AG04450 (cell line): ENCODE data around the gene GPHN. TPM values are rescaled to one million over a fixed set of nuclear protein-coding genes. Genes with fewer than 3 reads are reported as not detected.

ENCODE experiments used
- CTCF ChIA-PET: fragments of 300-600, 350-600 bp; formaldehyde crosslinking; extraction: SDS; loops from one replicate; lab custom pipeline; 2022; ENCODE audit warnings: antibody characterized with exemption, inconsistent platforms; lab: Charles Lee
- POLR2A ChIA-PET: fragments of 350-600 bp; formaldehyde crosslinking; extraction: SDS; loops from one replicate; lab custom pipeline; 2021; ENCODE audit warnings: antibody characterized with exemption, inconsistent platforms; lab: Yijun Ruan, JAX
- DNase-seq: peaks from one replicate; pipeline ENCODE4 v3.0.0-alpha.2; 2011; ENCODE audit warnings: low read depth, low spot score
- H3K27ac ChIP-seq: one replicate; pipeline ENCODE4 v1.5.1; 2012; ENCODE audit warnings: low read depth, low read length, control low read depth
- H3K27me3 ChIP-seq: one replicate; pipeline ENCODE4 v1.6.0; 2012; ENCODE audit warnings: low read length; ENCODE audit not compliant: control insufficient read depth, insufficient read depth
- H3K4me3 ChIP-seq: 2 replicates; pipeline ENCODE4 v1.5.1; 2011; ENCODE audit warnings: mild to moderate bottlenecking, low read depth, low read length, control low read depth
- H3K9me3 ChIP-seq: 2 replicates; pipeline ENCODE4 v1.5.1; 2012; ENCODE audit warnings: low read length; ENCODE audit not compliant: control insufficient read depth, insufficient read depth
- CTCF ChIP-seq: IDR thresholded peaks from 2 replicates; pipeline ENCODE4 v1.5.1; 2011; ENCODE audit warnings: low read depth, low read length, control low read depth, inconsistent platforms
- polyA plus RNA-seq: library from polyadenylated mRNA; depleted of rRNA; stranded (reverse); fragments of >200 nt; gene quantifications from 2 replicates; pipeline ENCODE4 v1.2.3, GENCODE V29; 2011

GPHN gene
- polyA plus RNA-seq, 1 experiment = 7.7 TPM

GRCh38 chr14:66955159-66955558, 447.2 kb downstream of the GPHN start:
- H3K27ac ChIP-seq = no peak overlapping the region
- no peaks in the 10 kb centered on the region for H3K9me3 ChIP-seq

GRCh38 chr14:66959437-66960050, 451.6 kb downstream of the GPHN start:
- Histone ChIP-seq H3K9me3 (no peaks in the 10 kb centered on the region), H3K27ac (no peak overlapping the region), H3K4me3 (no peak overlapping the region), H3K27me3 (no peaks in the 10 kb centered on the region)
- ChIA-PET POLR2A (no interaction called here), CTCF (no interaction called here)
- no peak for DNase-seq
- TF ChIP-seq CTCF = no peak

More at GRCh38 chr14:66955159-66955558, 447.2 kb downstream of the GPHN start:
- no peaks in the 10 kb centered on the region for H3K27me3 ChIP-seq
- POLR2A ChIA-PET = no interaction called here
- H3K4me3 ChIP-seq = no peak overlapping the region
- DNase-seq = no peak
- CTCF ChIA-PET = no interaction called here
- no peak for TF ChIP-seq CTCF

- TF ChIP-seq CTCF = no peak
- no peaks in the 10 kb centered on the region for H3K27me3 ChIP-seq
- ChIA-PET POLR2A (no interaction called here), CTCF (no interaction called here)
- no peak for DNase-seq
- H3K9me3 ChIP-seq = no peaks in the 10 kb centered on the region
- no peak overlapping the region for H3K4me3 ChIP-seq
- H3K27ac ChIP-seq = no peak overlapping the region
These were observed 457.9 kb downstream of the GPHN start for GRCh38 chr14:66965831-66966230.

GRCh38 chr14:66972469-66972868, 464.5 kb downstream of the GPHN start:
- H3K9me3 ChIP-seq = no peaks in the 10 kb centered on the region
- no peak for DNase-seq
- POLR2A ChIA-PET = no interaction called here
- H3K27ac ChIP-seq = no peak overlapping the region
- no peak overlapping the region for H3K4me3 ChIP-seq
- H3K27me3 ChIP-seq = no peaks in the 10 kb centered on the region
- TF ChIP-seq CTCF = no peak
- CTCF ChIA-PET = no interaction called here

GRCh38 chr14:66974397-66975025, 466.6 kb downstream of the GPHN start:
- Histone ChIP-seq H3K27me3 (no peaks in the 10 kb centered on the region), H3K27ac (no peak overlapping the region), H3K9me3 (no peaks in the 10 kb centered on the region), H3K4me3 (no peak overlapping the region)
- ChIA-PET CTCF (interaction anchor here (0.5 to 0.6 kb wide), 2 partner anchors 191 to 615 kb away, joined by 4 to 6 read pairs; no protein-coding TSS in a partner anchor), POLR2A (no interaction called here)
- no peak for TF ChIP-seq CTCF
- no peak for DNase-seq
